Measurements from ENCODE around the gene ABCD3.
"Not testable (repeated sequence)": the region's sequence is repeated elsewhere in the genome, so short reads cannot be mapped to it uniquely, and the experiment has no call there.

Gene ABCD3

GRCh38 chr1:94417978-94418663 lies at the start of gene ABCD3:
Gene ABCD3 (plus strand): TSS chr1:94418389. CDS start chr1:94418479, 90 bp downstream.
- no peak for TF ChIP-seq CTCF (IDR thresholded peaks at IDR 0.05; ENCODE audit: borderline replicate concordance, control extremely low read depth, extremely low read depth, insufficient read depth, missing control alignments)
- in situ Hi-C loops (cut with MboI; ENCODE audit: low sequenced_read_pairs, unreplicated experiment) = no loop called here
- peak; percentile 94 for DNase-seq (ENCODE audit: low spot score)

- DNase-seq (ENCODE audit: low spot score); in situ Hi-C loops (cut with MboI; ENCODE audit: low sequenced_read_pairs, unreplicated experiment): not testable (repeated sequence)
Measured at GRCh38 chr1:94372771-94373170, 45.4 kb upstream of the ABCD3 start.

- in situ Hi-C loops (cut with MboI; ENCODE audit: low sequenced_read_pairs, unreplicated experiment); DNase-seq (ENCODE audit: low spot score): not testable (repeated sequence)
Measured at GRCh38 chr1:94373311-94373710, 44.9 kb upstream of the ABCD3 start.

GRCh38 chr1:94375666-94376065 lies 42.5 kb upstream of the ABCD3 start:
- in situ Hi-C loops (cut with MboI; ENCODE audit: low sequenced_read_pairs, unreplicated experiment); DNase-seq (ENCODE audit: low spot score): not testable (repeated sequence)

GRCh38 chr1:94378493-94378892 lies 39.7 kb upstream of the ABCD3 start:
- DNase-seq (ENCODE audit: low spot score); in situ Hi-C loops (cut with MboI; ENCODE audit: low sequenced_read_pairs, unreplicated experiment): not testable (repeated sequence)

- in situ Hi-C loops (cut with MboI; ENCODE audit: low sequenced_read_pairs, unreplicated experiment) = no loop called here
- TF ChIP-seq CTCF (IDR thresholded peaks at IDR 0.05; ENCODE audit: borderline replicate concordance, control extremely low read depth, extremely low read depth, insufficient read depth, missing control alignments) = no peak
- no peak for DNase-seq (ENCODE audit: low spot score)
Measured at GRCh38 chr1:94379615-94380014, 38.6 kb upstream of the ABCD3 start.

- in situ Hi-C loops (cut with MboI; ENCODE audit: low sequenced_read_pairs, unreplicated experiment) = no loop called here
- DNase-seq (ENCODE audit: low spot score) = no peak
- no peak for TF ChIP-seq CTCF (IDR thresholded peaks at IDR 0.05; ENCODE audit: borderline replicate concordance, control extremely low read depth, extremely low read depth, insufficient read depth, missing control alignments)
Measured at GRCh38 chr1:94382201-94382600, 36.0 kb upstream of the ABCD3 start.

- no peak for DNase-seq (ENCODE audit: low spot score)
- in situ Hi-C loops (cut with MboI; ENCODE audit: low sequenced_read_pairs, unreplicated experiment) = no loop called here
- TF ChIP-seq CTCF (IDR thresholded peaks at IDR 0.05; ENCODE audit: borderline replicate concordance, control extremely low read depth, extremely low read depth, insufficient read depth, missing control alignments) = no peak
Measured at GRCh38 chr1:94383966-94384408, 34.2 kb upstream of the ABCD3 start.
